HEK293 (cell line): ENCODE measurements around the gene ALOX12B.
A peak's percentile ranks its signal among the peaks of the same experiment; 100 is the strongest.

ENCODE experiments used
- BCL11A ChIP-seq: fragments of 450-650 bp; formaldehyde crosslinking; IDR thresholded peaks from 2 replicates; pipeline ENCODE4 v1.5.1; 2016; ENCODE audit warnings: low read depth, missing biosample characterization, missing genetic modification characterization
- EGR2 ChIP-seq: fragments of 450-650 bp; formaldehyde crosslinking; IDR thresholded peaks from 2 replicates; pipeline ENCODE4 v1.5.1; 2016; ENCODE audit warnings: low read depth, missing biosample characterization, missing genetic modification characterization
- MYNN ChIP-seq: fragments of 450-650 bp; formaldehyde crosslinking; IDR thresholded peaks from 2 replicates; pipeline ENCODE4 v1.5.1; 2016; ENCODE audit warnings: missing biosample characterization, missing genetic modification characterization, borderline replicate concordance
- PRDM10 ChIP-seq: fragments of 450-650 bp; formaldehyde crosslinking; IDR thresholded peaks from 2 replicates; pipeline ENCODE4 v1.5.1; 2016; ENCODE audit warnings: missing biosample characterization, missing genetic modification characterization
- TRIM28 ChIP-seq: IDR thresholded peaks from 2 replicates; pipeline ENCODE4 v1.6.1; 2011; ENCODE audit warnings: low read length, control low read depth, borderline replicate concordance
- ZBTB1 ChIP-seq: fragments of 450-650 bp; formaldehyde crosslinking; IDR thresholded peaks from 2 replicates; pipeline ENCODE4 v1.5.1; 2016; ENCODE audit warnings: missing biosample characterization, missing genetic modification characterization
- ZBTB20 ChIP-seq: fragments of 450-650 bp; formaldehyde crosslinking; IDR thresholded peaks from 2 replicates; pipeline ENCODE4 v1.5.1; 2016; ENCODE audit warnings: missing biosample characterization, missing genetic modification characterization
- ZBTB21 ChIP-seq: fragments of 450-650 bp; formaldehyde crosslinking; IDR thresholded peaks from 2 replicates; pipeline ENCODE4 v1.5.1; 2017; ENCODE audit warnings: missing biosample characterization, missing genetic modification characterization
- ZBTB6 ChIP-seq: fragments of 450-650 bp; formaldehyde crosslinking; IDR thresholded peaks from 2 replicates; pipeline ENCODE4 v1.5.1; 2017; ENCODE audit warnings: missing biosample characterization, missing genetic modification characterization
- ZEB2 ChIP-seq: fragments of 450-650 bp; formaldehyde crosslinking; IDR thresholded peaks from 2 replicates; pipeline ENCODE4 v1.5.1; 2016; ENCODE audit warnings: missing biosample characterization, missing genetic modification characterization
- ZFP41 ChIP-seq: fragments of 450-650 bp; formaldehyde crosslinking; IDR thresholded peaks from 2 replicates; pipeline ENCODE4 v1.5.1; 2016; ENCODE audit warnings: missing biosample characterization, missing genetic modification characterization, borderline replicate concordance
- ZNF10 ChIP-seq: fragments of 450-650 bp; formaldehyde crosslinking; IDR thresholded peaks from 2 replicates; pipeline ENCODE4 v1.5.1; 2017; ENCODE audit warnings: missing biosample characterization, missing genetic modification characterization
- ZNF157 ChIP-seq: fragments of 450-650 bp; formaldehyde crosslinking; IDR thresholded peaks from 2 replicates; pipeline ENCODE4 v1.5.1; 2016; ENCODE audit warnings: missing biosample characterization, missing genetic modification characterization
- ZNF16 ChIP-seq: fragments of 450-650 bp; formaldehyde crosslinking; IDR thresholded peaks from 2 replicates; pipeline ENCODE4 v1.5.1; 2016; ENCODE audit warnings: low read depth, missing biosample characterization, missing genetic modification characterization
- ZNF19 ChIP-seq: fragments of 450-650 bp; formaldehyde crosslinking; IDR thresholded peaks from 2 replicates; pipeline ENCODE4; 2016; ENCODE audit warnings: missing biosample characterization, missing genetic modification characterization, low read depth
- ZNF311 ChIP-seq: fragments of 450-650 bp; formaldehyde crosslinking; IDR thresholded peaks from 2 replicates; pipeline ENCODE4 v1.5.1; 2017; ENCODE audit warnings: missing biosample characterization, missing genetic modification characterization, borderline replicate concordance
- ZNF324 ChIP-seq: fragments of 450-650 bp; formaldehyde crosslinking; IDR thresholded peaks from 2 replicates; pipeline ENCODE4 v1.5.1; 2016; ENCODE audit warnings: missing biosample characterization, missing genetic modification characterization
- ZNF335 ChIP-seq: fragments of 450-650 bp; formaldehyde crosslinking; conservative IDR thresholded peaks from 2 replicates; pipeline ENCODE4 v1.5.1; 2016; ENCODE audit warnings: missing biosample characterization, missing genetic modification characterization
- ZNF629 ChIP-seq: fragments of 450-650 bp; formaldehyde crosslinking; IDR thresholded peaks from 2 replicates; pipeline ENCODE4 v1.5.1; 2017; ENCODE audit warnings: missing biosample characterization, missing genetic modification characterization
- TF ChIP-seq, protein P1 (sequence below): fragments of 450-650 bp; formaldehyde crosslinking; IDR thresholded peaks from 2 replicates; pipeline ENCODE4 v1.5.1; 2016; ENCODE audit warnings: missing biosample characterization, missing genetic modification characterization
- TF ChIP-seq, protein P2 (sequence below): fragments of 450-650 bp; formaldehyde crosslinking; IDR thresholded peaks from 2 replicates; pipeline ENCODE4 v1.5.1; 2016; ENCODE audit warnings: missing biosample characterization, missing genetic modification characterization
- TF ChIP-seq, protein P3 (sequence below): fragments of 450-650 bp; formaldehyde crosslinking; IDR thresholded peaks from 2 replicates; pipeline ENCODE4 v1.5.1; 2016; ENCODE audit warnings: missing biosample characterization, missing genetic modification characterization
- TF ChIP-seq, protein P4 (sequence below): fragments of 450-650 bp; IDR thresholded peaks from 2 replicates; pipeline ENCODE4 v1.5.1; 2018; ENCODE audit warnings: missing biosample characterization, missing genetic modification characterization
- TF ChIP-seq, protein P5 (sequence below): fragments of 450-650 bp; formaldehyde crosslinking; IDR thresholded peaks from 2 replicates; pipeline ENCODE4 v1.5.1; 2016; ENCODE audit warnings: missing biosample characterization, missing genetic modification characterization, borderline replicate concordance

ALOX12B gene

DNA sequence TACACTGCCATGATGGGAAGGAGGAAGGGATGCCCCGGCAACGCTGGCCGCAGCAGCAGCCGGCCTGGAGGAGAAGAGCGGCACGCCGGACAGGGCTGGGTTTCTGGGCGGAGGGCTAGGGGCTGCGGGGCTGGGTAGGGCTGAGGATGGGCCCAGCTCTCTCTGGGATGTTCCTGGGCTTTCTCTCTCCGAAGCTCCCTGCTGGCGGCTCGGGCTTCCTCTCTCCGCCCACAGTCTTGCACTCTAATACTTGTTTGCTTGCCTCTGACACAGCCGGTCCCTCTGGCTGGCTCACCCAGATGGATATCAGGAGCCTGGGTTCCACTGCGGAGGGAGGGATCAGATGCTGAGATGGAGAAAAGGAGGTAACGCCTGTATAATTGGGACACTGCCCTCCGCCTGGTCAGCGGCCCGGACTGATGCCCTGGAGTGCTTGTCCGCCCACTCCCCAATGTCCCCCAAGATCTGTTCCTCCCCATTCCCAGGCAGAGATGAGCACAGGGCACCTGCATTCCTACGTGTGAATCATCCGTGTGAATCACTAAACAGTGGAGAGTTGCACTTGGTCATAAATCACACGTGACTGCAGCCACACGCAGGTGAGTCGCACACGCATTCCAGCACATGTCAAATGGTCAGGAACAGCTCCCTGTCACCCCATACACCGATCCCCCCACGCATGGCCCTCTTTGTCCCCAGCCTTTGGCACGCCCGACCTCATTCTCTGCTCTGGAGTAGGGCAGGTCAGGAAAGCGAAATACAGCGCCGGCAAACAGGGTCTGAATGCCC lies 30.7 kb upstream of the ALOX12B start, which contains the start of gene ALOXE3 (continued):
- 0 out of 2 replicates have a peak, but pooled peaks have one; percentile 6 for TF ChIP-seq TRIM28
- TF ChIP-seq ZNF324 (tag by site-specific recombination) = no peak
- TF ChIP-seq ZNF19 (tag by site-specific recombination) = no peak
- TF ChIP-seq MYNN = no peak
- no peak for TF ChIP-seq ZNF311 (tag by site-specific recombination)
- no peak for TF ChIP-seq ZBTB1
- no peak for TF ChIP-seq ZNF629
- no peak for TF ChIP-seq ZNF157
- TF ChIP-seq ZNF16 (tag by site-specific recombination) = no peak
- no peak for TF ChIP-seq ZFP41 (tag by site-specific recombination)
- 0 out of 2 replicates have a peak, but pooled peaks have one; percentile 27 for TF ChIP-seq ZBTB21 (tag by site-specific recombination)
- TF ChIP-seq, protein P1, sequence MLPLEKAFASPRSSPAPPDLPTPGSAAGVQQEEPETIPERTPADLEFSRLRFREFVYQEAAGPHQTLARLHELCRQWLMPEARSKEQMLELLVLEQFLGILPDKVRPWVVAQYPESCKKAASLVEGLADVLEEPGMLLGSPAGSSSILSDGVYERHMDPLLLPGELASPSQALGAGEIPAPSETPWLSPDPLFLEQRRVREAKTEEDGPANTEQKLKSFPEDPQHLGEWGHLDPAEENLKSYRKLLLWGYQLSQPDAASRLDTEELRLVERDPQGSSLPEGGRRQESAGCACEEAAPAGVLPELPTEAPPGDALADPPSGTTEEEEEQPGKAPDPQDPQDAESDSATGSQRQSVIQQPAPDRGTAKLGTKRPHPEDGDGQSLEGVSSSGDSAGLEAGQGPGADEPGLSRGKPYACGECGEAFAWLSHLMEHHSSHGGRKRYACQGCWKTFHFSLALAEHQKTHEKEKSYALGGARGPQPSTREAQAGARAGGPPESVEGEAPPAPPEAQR (tag by site-specific recombination) = no peak
- TF ChIP-seq ZEB2 (tag by site-specific recombination) = no peak; the same call in 1 of the 2 replicates
- TF ChIP-seq, protein P2, sequence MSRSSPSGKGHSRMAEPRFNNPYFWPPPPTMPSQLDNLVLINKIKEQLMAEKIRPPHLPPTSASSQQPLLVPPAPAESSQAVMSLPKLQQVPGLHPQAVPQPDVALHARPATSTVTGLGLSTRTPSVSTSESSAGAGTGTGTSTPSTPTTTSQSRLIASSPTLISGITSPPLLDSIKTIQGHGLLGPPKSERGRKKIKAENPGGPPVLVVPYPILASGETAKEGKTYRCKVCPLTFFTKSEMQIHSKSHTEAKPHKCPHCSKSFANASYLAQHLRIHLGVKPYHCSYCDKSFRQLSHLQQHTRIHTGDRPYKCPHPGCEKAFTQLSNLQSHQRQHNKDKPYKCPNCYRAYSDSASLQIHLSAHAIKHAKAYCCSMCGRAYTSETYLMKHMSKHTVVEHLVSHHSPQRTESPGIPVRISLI (tag by site-specific recombination) = no peak
- TF ChIP-seq BCL11A (tag by site-specific recombination) = 0 out of 2 replicates have a peak, but pooled peaks have one; percentile 17
- no peak for TF ChIP-seq PRDM10 (tag by site-specific recombination)
- peak; percentile 73 for TF ChIP-seq ZBTB20
- no peak for TF ChIP-seq ZNF10 (tag by site-specific recombination)
- TF ChIP-seq, protein P3, sequence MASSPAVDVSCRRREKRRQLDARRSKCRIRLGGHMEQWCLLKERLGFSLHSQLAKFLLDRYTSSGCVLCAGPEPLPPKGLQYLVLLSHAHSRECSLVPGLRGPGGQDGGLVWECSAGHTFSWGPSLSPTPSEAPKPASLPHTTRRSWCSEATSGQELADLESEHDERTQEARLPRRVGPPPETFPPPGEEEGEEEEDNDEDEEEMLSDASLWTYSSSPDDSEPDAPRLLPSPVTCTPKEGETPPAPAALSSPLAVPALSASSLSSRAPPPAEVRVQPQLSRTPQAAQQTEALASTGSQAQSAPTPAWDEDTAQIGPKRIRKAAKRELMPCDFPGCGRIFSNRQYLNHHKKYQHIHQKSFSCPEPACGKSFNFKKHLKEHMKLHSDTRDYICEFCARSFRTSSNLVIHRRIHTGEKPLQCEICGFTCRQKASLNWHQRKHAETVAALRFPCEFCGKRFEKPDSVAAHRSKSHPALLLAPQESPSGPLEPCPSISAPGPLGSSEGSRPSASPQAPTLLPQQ (tag by site-specific recombination) = no peak
- TF ChIP-seq, protein P4, sequence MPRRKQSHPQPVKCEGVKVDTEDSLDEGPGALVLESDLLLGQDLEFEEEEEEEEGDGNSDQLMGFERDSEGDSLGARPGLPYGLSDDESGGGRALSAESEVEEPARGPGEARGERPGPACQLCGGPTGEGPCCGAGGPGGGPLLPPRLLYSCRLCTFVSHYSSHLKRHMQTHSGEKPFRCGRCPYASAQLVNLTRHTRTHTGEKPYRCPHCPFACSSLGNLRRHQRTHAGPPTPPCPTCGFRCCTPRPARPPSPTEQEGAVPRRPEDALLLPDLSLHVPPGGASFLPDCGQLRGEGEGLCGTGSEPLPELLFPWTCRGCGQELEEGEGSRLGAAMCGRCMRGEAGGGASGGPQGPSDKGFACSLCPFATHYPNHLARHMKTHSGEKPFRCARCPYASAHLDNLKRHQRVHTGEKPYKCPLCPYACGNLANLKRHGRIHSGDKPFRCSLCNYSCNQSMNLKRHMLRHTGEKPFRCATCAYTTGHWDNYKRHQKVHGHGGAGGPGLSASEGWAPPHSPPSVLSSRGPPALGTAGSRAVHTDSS (tag by site-specific recombination) = no peak
- TF ChIP-seq EGR2 (tag by site-specific recombination) = peak; percentile 42; the same call in 1 of the 2 replicates
- TF ChIP-seq, protein P5, sequence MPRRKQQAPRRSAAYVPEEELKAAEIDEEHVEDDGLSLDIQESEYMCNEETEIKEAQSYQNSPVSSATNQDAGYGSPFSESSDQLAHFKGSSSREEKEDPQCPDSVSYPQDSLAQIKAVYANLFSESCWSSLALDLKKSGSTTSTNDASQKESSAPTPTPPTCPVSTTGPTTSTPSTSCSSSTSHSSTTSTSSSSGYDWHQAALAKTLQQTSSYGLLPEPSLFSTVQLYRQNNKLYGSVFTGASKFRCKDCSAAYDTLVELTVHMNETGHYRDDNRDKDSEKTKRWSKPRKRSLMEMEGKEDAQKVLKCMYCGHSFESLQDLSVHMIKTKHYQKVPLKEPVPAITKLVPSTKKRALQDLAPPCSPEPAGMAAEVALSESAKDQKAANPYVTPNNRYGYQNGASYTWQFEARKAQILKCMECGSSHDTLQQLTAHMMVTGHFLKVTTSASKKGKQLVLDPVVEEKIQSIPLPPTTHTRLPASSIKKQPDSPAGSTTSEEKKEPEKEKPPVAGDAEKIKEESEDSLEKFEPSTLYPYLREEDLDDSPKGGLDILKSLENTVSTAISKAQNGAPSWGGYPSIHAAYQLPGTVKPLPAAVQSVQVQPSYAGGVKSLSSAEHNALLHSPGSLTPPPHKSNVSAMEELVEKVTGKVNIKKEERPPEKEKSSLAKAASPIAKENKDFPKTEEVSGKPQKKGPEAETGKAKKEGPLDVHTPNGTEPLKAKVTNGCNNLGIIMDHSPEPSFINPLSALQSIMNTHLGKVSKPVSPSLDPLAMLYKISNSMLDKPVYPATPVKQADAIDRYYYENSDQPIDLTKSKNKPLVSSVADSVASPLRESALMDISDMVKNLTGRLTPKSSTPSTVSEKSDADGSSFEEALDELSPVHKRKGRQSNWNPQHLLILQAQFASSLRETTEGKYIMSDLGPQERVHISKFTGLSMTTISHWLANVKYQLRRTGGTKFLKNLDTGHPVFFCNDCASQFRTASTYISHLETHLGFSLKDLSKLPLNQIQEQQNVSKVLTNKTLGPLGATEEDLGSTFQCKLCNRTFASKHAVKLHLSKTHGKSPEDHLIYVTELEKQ = no peak; the same call in 1 of the 2 replicates
- peak; percentile 64 for TF ChIP-seq ZNF335 (tag by site-specific recombination)
- no peak for TF ChIP-seq ZBTB6 (tag by site-specific recombination)
